Stimulated activated CD4-positive, alpha-beta T cell treated with anti-CD3 and anti-CD28 coated beads, Interleukin-15, amount 100 ng/mL, for 48 hours (primary cell): ENCODE data around the gene ARHGAP5.
"Not testable (repeated sequence)": the region's sequence is repeated elsewhere in the genome, so short reads cannot be mapped to it uniquely, and the experiment has no call there.

ENCODE experiments used
- DNase-seq, 2 donors: peaks; one replicate each; pipeline ENCODE4 v3.0.0-alpha.2; 2020; ENCODE audit warnings: low read depth in 2 of 2

ARHGAP5 gene

DNA sequence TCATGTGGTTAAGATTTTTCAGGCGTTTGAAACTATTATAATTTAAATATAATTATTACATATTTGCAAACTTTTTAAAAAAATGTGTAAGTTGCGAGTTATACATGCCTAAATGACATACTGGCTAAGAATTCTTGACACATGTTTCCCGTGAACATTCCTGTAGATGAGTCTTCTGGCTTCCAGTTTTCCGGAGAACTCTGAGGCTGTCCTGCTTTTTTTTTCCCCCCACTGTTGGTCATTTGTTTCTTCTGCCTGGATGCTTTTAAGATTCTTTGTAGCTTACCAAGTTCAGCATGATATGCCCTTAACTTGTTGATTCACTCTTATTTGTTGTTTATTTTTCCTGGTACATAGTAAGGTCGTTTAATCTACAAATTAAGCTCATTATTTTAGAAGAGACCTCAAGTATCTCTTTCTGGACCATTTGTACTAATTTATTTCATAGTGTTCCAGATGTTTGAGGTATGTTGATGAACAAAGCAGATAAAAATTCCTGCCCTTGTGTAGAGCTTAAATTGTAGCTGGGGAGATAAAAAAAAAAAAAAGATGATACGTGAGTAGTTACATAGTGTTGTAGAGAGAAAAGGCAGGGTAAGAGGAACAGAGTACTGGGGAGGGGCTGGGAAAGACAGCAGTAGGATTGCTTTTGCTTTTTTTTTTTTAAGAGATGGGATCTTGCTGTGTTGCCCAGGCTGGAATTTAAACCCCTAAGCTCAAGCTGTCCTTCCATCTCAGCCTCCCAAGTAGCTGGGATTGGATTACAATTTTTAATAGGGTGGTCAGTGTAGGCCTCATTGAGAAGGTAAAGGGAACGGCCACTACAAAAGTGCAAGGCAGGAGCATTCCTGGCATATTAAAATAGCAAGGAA is 32.8 kb downstream of the ARHGAP5 start:
- no peak for DNase-seq

DNA sequence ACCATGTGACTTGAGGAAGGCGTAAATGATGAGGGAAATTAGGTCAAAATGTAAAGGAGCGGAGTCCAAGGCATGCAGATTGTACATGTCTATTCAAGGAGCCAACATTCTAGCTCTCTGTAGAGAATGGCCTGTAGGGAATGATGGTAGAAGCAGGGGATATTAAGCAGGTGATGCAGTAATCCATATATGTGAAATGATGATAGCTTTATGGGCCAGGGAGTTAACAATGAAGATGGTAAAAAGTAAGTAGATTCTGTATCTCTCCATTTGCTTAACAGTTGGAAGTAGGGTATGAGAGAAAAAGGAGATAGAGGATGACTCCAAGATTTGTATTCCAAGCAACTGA is 33.4 kb downstream of the ARHGAP5 start:
- no peak for DNase-seq

DNA sequence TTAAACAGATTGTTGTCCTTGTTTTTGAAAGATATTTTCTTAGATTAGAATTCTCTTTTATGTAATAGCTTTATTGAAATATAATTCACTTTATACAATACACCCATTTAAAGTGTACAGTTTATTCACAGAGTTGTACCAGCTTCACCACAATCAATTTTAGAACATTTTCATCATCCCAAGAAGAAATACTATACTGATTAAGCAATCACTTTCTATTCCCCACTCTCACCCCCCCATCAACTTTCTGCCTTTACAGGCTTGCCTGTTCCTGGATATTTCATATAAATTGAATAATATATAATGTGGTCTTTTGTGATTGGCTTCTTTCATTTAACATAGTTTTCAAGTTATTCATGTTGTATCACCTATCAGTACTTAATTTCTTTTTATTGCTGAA is 44.4 kb downstream of the ARHGAP5 start:
- no peak for DNase-seq

DNA sequence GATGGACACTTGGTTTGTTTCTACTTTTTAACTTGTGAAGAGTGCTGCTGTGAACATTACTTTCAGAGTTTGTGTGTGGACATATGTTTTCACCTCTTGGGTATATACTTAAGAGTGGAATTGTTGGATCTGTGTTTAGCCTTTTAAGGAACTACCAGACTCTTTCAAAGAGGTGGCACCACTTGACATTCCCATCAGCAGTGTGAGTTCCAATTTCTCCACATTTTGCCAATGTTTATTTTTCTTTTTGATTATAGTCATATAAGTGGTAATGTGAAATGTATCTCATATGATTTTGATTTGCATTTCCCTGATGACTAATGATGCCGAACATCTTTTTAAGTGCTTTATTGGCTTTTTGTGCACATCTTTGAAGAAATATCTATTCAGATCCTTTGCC is 44.8 kb downstream of the ARHGAP5 start:
- DNase-seq: no peak

DNA sequence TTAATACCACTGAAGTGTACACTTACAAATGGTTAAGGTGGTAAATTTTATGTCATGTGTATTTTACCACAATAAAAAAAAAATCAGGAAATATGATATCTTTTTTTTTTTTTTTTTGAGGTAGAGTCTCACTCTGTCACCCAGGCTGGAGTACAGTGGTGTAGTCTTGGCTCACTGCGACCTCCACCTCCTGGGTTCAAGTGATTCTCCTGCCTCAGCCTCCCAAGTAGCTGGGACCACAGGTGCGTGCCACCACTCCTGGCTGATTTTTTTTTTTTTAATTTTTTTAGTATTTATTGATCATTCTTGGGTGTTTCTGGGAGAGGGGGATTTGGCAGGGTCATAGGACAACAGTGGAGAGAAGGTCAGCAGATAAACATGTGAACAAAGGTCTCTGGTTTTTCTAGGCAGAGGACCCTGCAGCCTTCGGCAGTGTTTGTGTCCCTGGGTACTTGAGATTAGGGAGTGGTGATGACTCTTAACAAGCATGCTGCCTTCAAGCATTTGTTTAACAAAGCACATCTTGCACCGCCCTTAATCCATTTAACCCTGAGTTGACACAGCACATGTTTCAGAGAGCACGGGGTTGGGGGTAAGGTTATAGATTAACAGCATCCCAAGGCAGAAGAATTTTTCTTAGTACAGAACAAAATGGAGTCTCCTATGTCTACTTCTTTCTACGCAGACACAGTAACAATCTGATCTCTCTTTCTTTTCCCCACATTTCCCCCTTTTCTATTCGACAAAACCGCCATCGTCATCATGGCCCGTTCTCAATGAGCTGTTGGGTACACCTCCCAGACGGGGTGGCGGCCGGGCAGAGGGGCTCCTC is 50.0 kb downstream of the ARHGAP5 start:
- DNase-seq: not testable (repeated sequence)

DNA sequence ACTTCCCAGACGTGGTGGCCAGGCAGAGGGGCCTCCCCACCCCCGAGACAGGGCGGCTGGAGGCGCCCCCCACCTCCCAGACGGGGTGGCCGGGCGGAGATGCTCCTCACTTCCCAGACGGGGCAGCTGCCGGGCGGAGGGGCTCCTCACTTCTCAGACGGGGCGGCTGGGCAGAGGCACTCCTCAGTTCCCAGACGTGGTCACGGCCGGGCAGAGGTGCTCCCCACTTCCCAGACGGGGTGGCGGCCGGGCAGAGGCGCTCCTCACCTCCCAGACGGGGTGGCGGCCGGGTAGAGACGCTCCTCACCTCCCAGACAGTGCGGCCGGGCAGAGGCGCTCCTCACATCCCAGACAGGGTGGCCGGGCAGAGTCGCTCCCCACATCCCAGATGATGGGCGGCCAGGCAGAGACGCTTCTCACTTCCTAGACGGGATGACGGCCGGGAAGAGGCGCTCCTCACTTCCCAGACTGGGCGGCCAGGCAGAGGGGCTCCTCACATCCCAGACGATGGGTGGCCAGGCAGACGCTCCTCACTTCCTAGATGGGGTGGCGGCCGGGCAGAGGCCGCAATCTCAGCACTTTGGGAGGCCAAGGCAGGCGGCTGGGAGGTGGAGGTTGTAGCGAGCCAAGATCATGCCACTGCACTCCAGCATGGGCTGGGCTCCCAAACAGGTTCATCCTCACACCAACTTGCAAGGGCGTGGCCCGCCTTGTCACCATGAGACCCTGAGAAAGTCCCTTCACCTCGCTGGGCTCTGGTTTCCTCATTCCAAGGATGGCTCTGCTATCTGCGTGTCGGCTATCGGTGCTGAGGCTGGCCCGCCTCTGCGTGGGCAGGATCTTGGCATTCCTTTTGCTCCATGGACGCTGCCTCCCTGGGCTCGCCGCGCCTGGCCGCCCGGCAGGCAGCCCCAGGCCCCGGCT is 50.9 kb downstream of the ARHGAP5 start:
- DNase-seq: not testable (repeated sequence)

DNA sequence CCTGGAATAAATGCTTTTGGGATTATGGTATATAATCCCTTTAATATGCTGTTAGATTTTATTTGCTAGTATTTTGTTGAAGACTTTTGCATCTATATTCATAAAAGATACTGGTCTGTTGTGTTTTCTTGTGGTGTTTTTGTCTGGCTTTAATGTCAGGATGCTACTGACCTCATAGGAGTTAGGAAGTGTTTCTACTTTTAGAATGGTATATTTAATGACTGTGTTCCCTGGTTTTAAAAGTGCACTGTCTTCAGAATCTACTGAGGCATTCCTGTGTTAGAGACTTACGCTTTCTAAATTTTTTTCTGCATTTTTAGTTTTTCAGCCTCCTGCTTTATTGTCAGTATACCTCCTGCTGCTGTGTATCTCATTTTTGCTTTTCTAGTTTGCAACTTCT is 51.6 kb downstream of the ARHGAP5 start:
- DNase-seq: no peak

DNA sequence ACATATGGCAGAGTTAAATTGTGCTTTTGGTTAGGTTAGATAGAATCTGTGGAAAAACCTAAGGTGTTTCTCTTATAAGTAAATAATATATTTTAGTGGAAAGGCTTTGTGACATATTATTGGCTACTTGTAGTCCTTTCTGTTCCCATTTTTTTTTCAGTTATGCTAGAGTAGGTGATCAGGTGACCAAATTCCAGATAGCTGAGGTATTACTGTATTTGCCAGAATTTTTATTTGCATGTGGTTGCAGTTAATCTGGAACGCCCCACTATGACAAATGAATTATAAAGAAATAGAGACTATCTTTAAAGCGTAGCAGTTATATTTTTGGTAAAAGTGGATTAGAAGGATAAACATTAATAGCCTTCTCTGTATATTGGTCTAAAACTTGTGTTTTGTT is 52.0 kb downstream of the ARHGAP5 start:
- DNase-seq: no peak

DNA sequence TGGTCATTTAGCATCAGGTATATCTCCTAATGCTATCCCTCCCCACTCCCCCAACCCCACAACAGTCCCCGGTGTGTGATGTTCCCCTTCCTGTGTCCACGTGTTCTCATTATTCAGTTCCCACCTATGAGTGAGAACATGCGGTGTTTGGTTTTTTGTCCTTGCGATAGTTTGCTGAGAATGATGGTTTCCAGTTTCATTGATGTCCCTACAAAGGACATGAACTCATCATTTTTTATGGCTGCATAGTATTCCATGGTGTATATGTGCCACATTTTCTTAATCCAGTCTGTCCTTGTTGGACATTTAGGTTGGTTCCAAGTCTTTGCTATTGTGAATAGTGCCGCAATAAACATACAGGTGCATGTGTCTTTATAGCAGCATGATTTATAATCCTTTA is 54.6 kb downstream of the ARHGAP5 start:
- not testable (repeated sequence) for DNase-seq

DNA sequence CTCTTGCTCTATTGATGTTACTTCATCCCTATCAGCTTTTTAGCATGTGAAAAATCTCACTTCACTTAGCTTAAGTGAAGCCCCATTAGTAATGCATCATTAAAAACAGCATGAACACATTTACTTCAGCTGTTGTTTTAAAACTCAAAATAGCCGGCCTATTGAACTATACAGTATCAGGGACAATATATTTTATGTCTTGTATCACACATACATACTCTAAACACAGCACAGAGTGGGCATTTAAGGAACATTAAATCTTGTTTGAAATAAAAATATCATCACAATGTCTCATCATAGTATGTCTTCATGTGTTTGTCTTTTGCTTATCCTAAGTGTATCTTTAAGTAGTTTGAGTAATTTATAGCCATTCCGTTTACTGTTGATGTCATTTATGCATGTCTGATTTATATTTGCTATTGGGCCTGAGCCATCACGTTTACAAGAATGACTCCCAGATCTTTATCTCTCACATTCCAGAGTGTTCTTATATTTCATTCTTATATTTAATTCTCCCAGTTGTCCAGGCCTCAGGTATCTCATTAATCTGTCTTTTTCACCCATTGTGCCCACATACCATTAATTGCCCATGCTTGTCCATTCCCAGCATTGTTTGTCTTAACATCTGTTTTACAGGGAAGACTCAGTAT is 57.5 kb downstream of the ARHGAP5 start:
- DNase-seq: no peak

DNA sequence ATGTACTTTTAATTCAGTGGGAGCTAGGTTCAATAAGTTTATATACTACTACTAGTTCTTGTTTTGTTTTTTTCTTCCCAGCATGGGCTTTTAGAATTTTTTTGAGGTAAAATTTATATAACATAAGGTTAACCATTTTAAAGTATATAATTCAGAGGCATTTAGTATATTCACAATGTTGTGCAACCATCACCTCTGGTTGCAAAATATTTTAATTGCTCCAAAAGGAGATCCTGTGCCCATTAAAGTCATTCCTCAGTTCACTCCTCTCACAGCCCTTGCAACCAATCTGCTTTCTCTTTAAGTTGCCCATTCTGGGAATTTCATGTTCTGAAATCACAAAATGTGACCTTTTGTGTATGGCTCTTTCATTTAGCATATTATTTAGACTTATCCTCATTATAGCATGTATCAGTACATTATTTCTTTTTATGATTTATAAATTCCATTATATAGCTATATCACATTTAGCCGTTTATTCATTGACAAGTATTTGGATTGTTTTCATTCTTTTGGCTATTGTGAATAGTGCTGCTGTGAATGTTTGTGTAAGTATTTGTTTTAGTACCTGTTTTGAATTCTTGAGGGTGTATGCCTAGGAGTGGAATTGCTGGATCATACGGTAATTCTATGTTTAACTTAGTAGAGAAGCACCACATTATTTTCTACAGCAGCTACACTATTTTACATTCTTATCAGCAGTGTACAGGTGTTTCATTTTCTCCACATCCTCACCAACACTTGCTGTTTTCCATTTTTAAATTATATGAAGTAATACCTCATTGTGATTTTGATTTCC is 59.1 kb downstream of the ARHGAP5 start:
- DNase-seq: no peak

DNA sequence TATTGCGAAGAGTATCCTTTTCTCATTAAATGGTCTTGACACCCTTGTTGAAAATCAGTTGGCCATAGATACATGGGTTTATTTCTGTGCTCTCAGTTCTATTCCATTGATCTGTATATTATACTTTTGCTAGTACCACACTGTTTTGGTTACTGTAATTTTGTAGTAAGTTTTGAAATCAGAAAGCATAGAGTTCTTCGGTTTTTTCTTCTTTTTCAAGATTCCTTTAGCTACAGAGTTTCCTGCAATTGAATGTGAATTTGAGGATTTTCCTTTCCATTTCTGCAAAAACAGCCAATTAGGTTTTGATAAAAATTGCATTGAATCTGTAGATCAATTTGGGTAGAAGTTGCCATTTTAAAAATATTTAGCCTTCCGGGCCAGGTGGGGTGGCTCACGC is 60.2 kb downstream of the ARHGAP5 start:
- no peak for DNase-seq

DNA sequence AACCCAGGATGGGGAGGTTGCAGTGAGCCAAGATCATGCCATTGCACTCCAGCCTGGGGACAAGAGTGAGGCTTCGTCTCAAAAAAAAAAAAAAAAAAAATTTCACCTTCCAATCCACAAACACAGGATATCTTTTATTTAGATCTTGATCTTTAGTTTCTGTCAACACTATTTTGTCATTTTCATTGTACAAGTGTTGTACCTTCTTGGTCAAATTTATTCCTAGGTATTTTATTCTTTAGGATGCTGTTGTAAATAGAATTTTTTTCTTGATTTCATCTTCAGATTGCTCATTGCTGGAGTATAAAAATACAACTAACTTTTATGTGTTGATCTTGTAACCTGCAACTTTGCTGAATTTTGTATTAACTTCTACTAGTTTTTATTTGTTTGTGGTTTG is 60.8 kb downstream of the ARHGAP5 start:
- DNase-seq: no peak

DNA sequence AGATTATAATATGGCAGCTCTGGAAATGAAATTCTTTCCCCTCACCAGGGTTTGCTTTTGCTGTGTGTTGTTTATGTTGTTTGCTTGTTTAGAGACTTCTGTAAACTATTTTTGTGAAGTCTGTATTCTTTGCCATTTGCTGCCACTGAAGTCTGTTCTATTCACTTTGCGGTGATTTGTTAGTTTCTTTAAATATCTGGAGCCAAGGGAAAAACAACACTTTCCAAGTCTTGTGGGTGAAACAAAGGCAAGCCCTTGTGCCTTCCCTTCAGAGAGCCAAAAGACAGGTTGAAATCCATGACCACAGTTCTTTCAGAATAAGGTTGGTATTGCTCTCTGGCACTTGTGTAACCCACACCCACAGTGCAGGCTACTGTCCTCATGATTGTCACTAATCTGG is 65.2 kb downstream of the ARHGAP5 start:
- DNase-seq: no peak

DNA sequence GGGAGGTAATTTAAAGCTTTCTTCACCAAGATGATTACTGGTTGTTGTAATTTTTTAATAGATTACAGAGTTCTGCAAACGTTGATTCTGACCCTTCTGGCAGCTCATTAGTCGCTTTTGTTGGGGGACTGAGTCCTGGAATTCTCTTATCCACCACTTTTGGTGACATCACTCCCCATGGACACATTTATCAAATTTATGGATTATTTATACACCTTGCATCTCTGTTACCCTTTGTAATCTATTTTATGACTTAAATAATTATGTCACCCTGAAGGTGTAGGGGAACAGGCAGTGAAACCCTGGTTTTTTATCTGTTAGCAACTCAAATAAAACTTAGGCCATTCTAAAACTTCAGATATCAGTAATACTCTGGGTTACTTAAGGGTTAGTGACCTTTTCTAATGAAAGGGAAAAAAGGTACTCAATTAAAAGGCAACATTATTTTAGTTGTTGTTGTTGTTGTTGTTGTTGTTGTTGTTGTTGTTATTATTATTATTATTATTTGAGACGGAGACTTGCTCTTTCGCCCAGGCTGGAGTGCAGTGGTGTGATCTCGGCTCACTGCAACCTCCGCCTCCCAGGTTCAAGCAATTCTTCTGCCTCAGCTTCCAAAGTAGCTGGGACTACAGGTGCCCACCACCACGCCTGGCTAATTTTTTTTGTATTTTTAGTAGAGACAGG is 65.8 kb downstream of the ARHGAP5 start:
- no peak for DNase-seq

DNA sequence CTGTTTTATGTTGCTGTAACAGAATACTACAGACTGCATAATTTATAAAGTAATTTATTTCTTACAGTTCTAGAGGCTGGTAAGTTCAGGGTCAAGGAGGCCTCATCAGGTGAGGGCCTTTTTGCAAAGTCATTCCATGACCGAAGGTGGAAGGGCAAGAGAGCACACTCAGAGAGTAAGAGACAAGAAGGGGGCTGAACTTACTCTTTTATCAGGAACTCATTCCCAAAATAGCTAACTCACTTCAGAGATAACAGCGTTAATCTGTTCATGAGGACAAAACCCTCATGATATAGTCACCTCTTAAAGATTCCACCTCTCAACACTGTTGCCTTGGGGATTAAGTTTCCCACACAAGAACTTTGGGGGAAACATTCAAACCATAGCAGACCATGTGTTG is 73.3 kb downstream of the ARHGAP5 start:
- no peak for DNase-seq

DNA sequence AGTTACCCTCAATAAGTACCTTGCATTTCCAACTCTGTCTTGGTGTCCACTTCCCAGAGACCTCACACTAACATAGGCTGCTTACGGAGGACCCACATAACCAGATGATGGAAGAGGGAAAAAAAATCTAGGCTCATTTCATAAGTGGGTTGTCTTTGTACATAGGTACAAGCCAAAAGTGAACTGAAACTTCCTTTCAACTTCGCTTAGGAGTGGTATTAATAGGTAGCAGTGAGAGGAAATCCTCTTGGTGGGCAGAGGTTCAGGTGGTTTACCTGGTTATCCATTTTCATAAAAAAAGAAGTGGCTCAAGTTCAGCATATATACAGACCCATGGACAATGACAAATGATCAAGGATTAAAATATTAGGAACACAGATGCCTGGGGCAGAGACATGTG is 88.9 kb downstream of the ARHGAP5 start:
- DNase-seq: no peak

DNA sequence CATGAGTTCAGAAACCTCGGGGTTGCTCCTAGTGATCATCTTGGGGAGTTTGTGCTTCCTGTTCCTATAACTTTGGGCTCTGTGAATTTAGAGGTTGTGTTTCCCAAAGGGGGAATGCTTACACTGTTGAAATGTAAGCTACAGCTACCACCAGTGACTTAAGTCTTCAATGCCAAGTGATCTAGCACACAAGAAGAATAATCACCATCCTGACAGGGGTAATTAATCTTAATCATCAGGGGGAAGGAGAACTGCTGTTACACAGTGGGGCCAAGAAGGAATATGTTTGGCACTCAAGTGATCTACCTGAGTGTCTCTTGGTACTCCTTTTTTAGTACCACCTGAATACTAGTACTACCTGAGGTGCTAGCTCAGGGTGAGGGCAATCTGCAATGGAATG is 89.8 kb downstream of the ARHGAP5 start:
- no peak for DNase-seq

DNA sequence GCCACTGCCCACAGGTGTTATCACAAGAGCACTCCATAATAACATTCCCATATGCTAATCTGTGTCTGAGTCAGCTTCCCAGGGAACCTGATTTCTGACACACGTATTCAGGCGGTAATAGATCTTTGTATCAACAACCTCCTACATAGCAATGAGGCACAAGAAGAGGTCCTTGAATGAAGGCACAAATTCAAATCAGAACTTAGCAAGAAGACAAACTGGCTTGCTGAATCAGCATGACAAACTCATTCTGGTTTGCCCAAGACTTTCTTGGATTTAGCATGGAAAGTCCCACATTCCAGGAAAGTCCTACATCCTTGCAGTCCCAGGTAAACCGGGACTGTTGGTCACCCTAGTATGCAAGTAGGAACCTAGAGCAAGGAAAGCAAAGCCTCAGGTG is 90.8 kb downstream of the ARHGAP5 start:
- no peak for DNase-seq

DNA sequence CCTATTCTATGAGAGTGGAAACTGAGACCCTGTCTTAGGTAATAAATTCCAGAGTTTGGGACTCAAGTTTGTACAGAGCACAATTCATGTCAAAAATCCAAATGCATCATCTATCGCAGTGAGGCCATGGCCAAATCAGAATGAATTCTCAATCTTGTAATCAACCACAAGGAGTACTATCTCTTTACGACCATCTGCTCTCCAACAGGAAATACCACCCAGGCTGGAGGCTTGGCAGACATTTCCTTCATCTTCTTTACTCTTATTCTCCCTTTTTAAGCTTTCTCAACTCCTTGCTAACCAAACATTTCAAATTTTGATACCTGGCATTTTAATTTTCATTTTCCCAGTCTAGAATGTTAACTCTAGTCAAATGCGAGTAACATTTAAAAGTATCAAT is 92.1 kb downstream of the ARHGAP5 start:
- DNase-seq: no peak
